ENCODE data around the gene PRCD. TPM values are rescaled to one million over a fixed set of nuclear protein-coding genes. Genes with fewer than 3 reads are reported as not detected.

PRCD gene
- total RNA-seq, 2 donors from 2014 or later: 1.6 to 4.7 TPM

GRCh38 chr17:76535788-76536510 lies 3.9 kb upstream of the PRCD start:
- intact Hi-C loops (cut with DNase I): no loop called here
- peak; percentile 77 for DNase-seq (ENCODE audit: low spot score)

DNA sequence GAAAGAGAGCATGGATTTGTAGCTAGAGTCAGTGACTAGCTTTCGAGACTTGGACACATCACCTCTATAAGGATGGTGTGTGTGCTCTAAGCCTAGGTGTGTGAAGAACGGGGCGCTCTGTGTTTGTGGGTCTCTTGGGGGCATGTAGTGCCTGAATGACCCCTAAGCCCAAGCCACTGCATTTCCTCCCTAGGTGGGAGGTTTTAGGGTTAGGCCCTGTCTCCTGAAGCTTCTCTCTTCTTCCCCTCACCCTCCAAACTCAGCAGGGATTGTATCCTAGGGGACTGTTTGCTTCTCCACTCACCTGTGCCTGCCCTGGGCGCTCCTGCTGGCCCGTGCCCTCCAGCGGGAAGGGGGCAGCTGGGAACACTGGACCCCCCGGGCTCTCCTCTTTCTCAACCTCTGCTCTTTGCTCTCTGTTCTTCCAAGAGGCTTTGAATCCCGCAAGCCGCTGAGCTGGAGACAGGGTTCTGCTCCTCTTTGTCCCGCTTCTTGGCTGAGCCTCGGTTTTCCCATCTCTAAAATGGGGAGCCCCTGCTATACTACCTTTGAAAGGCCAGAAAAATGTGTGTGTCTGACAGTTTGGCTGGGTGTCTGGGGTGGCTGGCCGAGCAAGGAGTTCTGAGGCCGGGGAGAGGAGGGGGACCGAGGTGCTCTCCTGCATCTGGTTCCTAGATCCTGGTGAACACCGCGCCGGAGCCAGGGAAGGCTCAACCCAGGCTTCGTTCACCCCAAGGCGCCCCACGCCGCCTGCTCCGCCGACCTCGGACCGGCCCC lies 3.1 kb upstream of the PRCD start:
- no peak for DNase-seq (ENCODE audit: low spot score)
- intact Hi-C loops (cut with DNase I): no loop called here

DNA sequence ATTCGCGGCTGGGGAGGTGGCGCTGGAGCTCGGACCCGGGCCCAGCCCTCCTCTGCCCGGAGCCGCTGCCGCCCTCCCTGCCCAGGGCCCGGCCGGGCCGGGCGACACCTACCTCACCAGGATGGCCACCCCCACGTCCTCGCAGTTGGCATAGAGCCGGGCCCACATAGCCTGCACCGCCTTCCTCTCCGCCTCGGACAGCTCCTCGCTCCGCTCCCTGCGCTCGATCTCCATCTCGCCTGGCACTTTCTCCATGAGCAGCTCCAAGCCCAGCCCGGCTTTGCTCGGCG lies 2.6 kb upstream of the PRCD start:
- intact Hi-C loops (cut with DNase I): no loop called here
- no peak for DNase-seq (ENCODE audit: low spot score)

GRCh38 chr17:76537578-76538280 lies 2.1 kb upstream of the PRCD start, which contains the start of gene CYGB:
Gene CYGB, minus strand, starts transcription at chr17:76537709. Its CDS starts 167 bp downstream, at chr17:76537542.
- intact Hi-C loops (cut with DNase I): no loop called here
- DNase-seq (ENCODE audit: low spot score): no peak

GRCh38 chr17:76538281-76538931 lies 1.4 kb upstream of the PRCD start:
- intact Hi-C loops (cut with DNase I): no loop called here
- no peak for DNase-seq (ENCODE audit: low spot score)

- intact Hi-C loops (cut with DNase I): no loop called here
- DNase-seq (ENCODE audit: low spot score): peak; percentile 72
Observed at GRCh38 chr17:76538941-76539570, 788 bp upstream of the PRCD start.

DNA sequence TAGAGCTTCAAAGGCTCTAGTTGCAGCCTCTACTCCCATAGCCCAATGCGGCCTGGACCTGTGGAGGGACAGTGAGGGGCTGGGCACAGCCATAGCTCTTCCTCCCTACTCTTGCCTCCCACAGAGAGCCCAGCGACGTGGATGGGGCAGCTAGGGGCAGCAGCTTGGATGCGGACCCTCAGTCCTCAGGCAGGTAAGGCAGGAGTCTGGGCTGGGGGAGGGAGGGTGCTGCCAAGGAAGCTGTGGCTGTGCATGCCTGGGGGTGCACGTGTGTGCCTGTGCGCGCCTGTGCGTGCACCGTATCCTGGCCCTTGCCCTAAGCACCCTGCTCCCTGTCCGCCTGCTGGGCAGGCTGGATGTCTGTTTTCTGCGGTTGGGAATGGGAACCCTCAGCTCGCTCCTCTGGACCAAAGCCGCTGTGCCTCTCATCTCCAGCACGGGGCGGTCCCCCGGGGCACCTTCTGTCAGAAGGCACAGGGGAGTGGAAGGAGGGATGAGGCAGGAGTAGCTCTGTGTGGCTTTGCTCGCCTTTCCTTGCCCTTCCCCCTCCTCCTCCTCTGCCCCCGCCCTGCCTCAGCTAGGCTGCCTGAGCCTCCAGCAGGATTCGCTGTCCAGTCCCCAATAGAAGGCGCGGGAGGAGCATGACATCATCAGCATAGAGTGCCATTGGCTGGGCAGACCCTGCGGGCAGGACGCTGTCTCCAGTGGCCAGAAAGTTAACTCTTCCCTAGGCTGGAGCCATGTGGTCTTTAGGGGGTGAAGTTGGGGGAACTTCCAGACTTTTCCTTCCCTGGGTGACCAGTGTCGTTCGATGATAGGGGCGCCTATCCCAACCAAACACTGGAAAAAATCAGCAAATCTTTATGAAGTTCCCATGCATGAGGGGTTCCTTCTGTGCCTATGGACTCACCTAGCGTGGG lies 797 bp downstream of the PRCD start:
- intact Hi-C loops (cut with DNase I): no loop called here

DNA sequence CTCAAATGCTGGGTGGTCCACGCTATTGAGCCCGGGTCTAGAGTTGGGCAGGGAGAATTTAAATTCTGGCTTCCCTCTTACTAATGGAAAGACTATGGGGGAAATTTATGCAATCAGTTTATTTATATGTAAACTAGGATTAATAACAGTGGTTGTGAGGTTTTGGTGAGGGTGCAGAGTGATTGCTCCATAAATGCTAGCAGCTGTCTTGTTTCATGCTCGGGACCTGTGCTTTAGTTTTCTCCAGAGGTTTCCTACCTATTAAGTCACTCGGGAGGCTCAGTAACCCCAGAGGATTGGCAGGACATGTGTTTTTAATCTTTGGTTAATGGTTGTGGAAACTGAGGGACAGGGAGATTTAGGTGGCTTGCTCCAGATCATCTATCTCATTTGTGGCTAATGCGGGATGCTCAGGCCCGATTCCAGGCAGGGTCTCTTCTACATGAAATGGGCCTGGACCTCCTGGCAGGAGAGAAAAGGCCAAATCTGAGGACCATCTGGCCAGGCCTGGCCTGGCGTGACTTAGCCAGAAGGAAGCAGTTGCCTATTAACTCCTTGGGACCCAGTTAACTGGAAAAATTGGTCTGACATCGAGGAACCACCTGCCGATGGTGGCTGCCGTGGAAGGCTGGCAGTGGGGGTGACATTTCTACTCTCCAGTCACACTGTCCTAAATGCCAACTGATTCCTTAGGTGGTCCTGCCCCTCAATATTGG lies 2.1 kb downstream of the PRCD start:
- intact Hi-C loops (cut with DNase I): no loop called here
- DNase-seq (ENCODE audit: low spot score): no peak

More for the DNA sequence above, 797 bp downstream of the PRCD start:
- peak; percentile 96 for DNase-seq (ENCODE audit: low spot score)

GRCh38 chr17:76542566-76542971 lies 2.7 kb downstream of the PRCD start:
- intact Hi-C loops (cut with DNase I): no loop called here
- no peak for DNase-seq (ENCODE audit: low spot score)

GRCh38 chr17:76542984-76543383 lies 3.1 kb downstream of the PRCD start:
- intact Hi-C loops (cut with DNase I): no loop called here
- no peak for DNase-seq (ENCODE audit: low spot score)

GRCh38 chr17:76543482-76543825 lies 3.6 kb downstream of the PRCD start:
- intact Hi-C loops (cut with DNase I): no loop called here
- DNase-seq (ENCODE audit: low spot score): no peak

DNA sequence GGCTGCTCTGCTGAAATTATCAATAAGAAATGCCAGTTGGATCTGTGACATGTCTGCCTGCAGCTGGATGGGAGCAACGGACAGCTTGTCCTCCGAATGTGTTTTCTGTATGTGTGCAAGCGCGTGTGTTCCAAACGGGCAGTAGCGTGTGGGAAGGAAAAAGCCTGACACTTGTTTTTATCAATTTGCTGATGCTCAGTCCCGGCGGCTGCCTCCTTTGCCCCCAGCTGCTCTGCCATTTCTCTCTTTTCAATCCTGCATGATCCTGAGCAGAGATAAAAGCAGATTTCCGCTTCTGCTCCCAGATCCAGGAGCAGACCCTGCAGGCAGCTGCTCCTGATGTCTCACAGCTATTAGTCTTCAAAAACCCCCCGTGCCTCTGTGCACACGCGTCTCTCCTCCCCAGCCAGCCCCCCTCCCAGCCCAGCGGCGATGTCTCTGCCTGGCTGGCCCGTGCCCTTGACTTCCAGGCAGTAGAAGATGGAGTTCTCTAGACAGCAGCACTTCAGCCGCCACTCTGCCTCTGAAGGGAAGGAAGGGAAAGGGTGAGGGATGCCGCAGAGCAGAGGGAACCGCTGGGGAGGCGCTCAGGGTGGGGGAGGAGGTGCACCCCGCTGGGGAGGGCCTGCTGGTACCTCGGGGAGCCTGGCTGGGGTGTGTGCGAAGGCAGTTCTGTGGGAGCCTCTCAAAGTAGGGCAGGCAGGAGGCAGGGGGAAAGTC lies 4.1 kb downstream of the PRCD start:
- intact Hi-C loops (cut with DNase I): no loop called here
- peak; percentile 68 for DNase-seq (ENCODE audit: low spot score)

GRCh38 chr17:76544546-76545365 lies 4.9 kb downstream of the PRCD start:
- peak; percentile 72 for DNase-seq (ENCODE audit: low spot score)
- intact Hi-C loops (cut with DNase I): no loop called here

GRCh38 chr17:76545918-76546555 lies 6.2 kb downstream of the PRCD start:
- intact Hi-C loops (cut with DNase I): no loop called here

GRCh38 chr17:76546556-76547182 lies 6.8 kb downstream of the PRCD start:
- no peak for DNase-seq (ENCODE audit: low spot score)
- intact Hi-C loops (cut with DNase I): no loop called here

More at GRCh38 chr17:76545918-76546555, 6.2 kb downstream of the PRCD start:
- peak; percentile 73 for DNase-seq (ENCODE audit: low spot score)
